Neuronal stem cell (in vitro differentiated cells): Measurements from ENCODE around the gene SH2D3C.
A peak's percentile ranks its signal among the peaks of the same experiment; 100 is the strongest.

Source experiments
- DNase-seq: peaks from one replicate; pipeline ENCODE4 v3.0.0-alpha.2; 2013; ENCODE audit warnings: low spot score
- H2AFZ ChIP-seq: one replicate; pipeline ENCODE4 v1.6.1; 2013; ENCODE audit warnings: mild to moderate bottlenecking, low read length, inconsistent platforms
- H2AK5ac ChIP-seq: 2 replicates; pipeline ENCODE4 v1.6.1; 2013; ENCODE audit warnings: low read depth, mild to moderate bottlenecking, inconsistent platforms, low read length, moderate library complexity, mixed read lengths
- H2BK120ac ChIP-seq: 2 replicates; pipeline ENCODE4 v1.6.1; 2013; ENCODE audit warnings: low read depth, mild to moderate bottlenecking, inconsistent platforms, low read length, moderate library complexity, mixed read lengths
- H2BK12ac ChIP-seq: one replicate; pipeline ENCODE4 v1.6.1; 2013; ENCODE audit warnings: low read length, inconsistent platforms
- H2BK15ac ChIP-seq: 2 replicates; pipeline ENCODE4 v1.6.1; 2013; ENCODE audit warnings: mild to moderate bottlenecking, low read length, inconsistent platforms, mixed read lengths
- H2BK5ac ChIP-seq: one replicate; pipeline ENCODE4 v1.6.1; 2013; ENCODE audit warnings: inconsistent platforms, mild to moderate bottlenecking, low read length, moderate library complexity
- H3K14ac ChIP-seq: one replicate; pipeline ENCODE4 v1.6.1; 2013; ENCODE audit warnings: low read length, inconsistent platforms
- H3K18ac ChIP-seq: 2 replicates; pipeline ENCODE4 v1.6.1; 2013; ENCODE audit warnings: low read length, inconsistent platforms
- H3K23ac ChIP-seq: 2 replicates; pipeline ENCODE4 v1.6.1; 2013; ENCODE audit warnings: low read depth, mild to moderate bottlenecking, mixed read lengths, low read length, inconsistent platforms; ENCODE audit not compliant: poor library complexity
- H3K27ac ChIP-seq: replicated peaks from 3 replicates; pipeline ENCODE4 v1.5.1; 2013; ENCODE audit warnings: low read length, inconsistent platforms
- H3K27me3 ChIP-seq, 3 experiments: 2 replicates each; pipeline ENCODE4 v1.6.1; 2013; ENCODE audit warnings: low read length in 3 of 3, mild to moderate bottlenecking in 2 of 3, inconsistent platforms in 1 of 3, low read depth in 1 of 3, mixed read lengths in 1 of 3, moderate library complexity in 1 of 3; ENCODE audit not compliant: control insufficient read depth in 3 of 3, insufficient read depth in 3 of 3
- H3K36me3 ChIP-seq, 2 donors: replicated peaks in 1 of 2; 2 replicates each; pipeline ENCODE4 v1.6.1; 2013; ENCODE audit warnings: low read length in 2 of 2; ENCODE audit not compliant: control insufficient read depth in 2 of 2, insufficient read depth in 2 of 2
- H3K4ac ChIP-seq: 2 replicates; pipeline ENCODE4 v1.6.1; 2013; ENCODE audit warnings: inconsistent platforms, mild to moderate bottlenecking, low read length, moderate library complexity
- H3K4me1 ChIP-seq, 2 donors: 1 replicate in 1 of 2; 2 replicates in 1 of 2; pipeline ENCODE4 v1.6.1; 2013; ENCODE audit warnings: low read length in 2 of 2, low read depth in 1 of 2; ENCODE audit not compliant: control insufficient read depth in 2 of 2, insufficient read depth in 1 of 2
- H3K4me2 ChIP-seq: one replicate; pipeline ENCODE4 v1.6.1; 2013; ENCODE audit warnings: mild to moderate bottlenecking, low read length, inconsistent platforms; ENCODE audit not compliant: insufficient read depth, poor library complexity, severe bottlenecking
- H3K4me3 ChIP-seq, 2 donors: 2 replicates each; pipeline ENCODE4 v1.5.1; 2013; ENCODE audit warnings: low read length in 2 of 2, mild to moderate bottlenecking in 2 of 2, inconsistent platforms in 1 of 2, moderate library complexity in 1 of 2
- H3K79me1 ChIP-seq: one replicate; pipeline ENCODE4 v1.6.1; 2013; ENCODE audit warnings: low read depth, mild to moderate bottlenecking, inconsistent platforms, low read length, moderate library complexity
- H3K9ac ChIP-seq: one replicate; pipeline ENCODE4 v1.6.1; 2013; ENCODE audit warnings: mild to moderate bottlenecking, low read depth, low read length, inconsistent platforms; ENCODE audit not compliant: poor library complexity
- H3K9me3 ChIP-seq, 2 donors: replicated peaks in 1 of 2; 2 replicates each; pipeline versions ENCODE3 to v1.6.1; 2013; ENCODE audit warnings: low read length in 2 of 2, mild to moderate bottlenecking in 2 of 2, inconsistent platforms in 1 of 2, low read depth in 1 of 2, mixed read lengths in 1 of 2, moderate library complexity in 1 of 2; ENCODE audit not compliant: control insufficient read depth in 2 of 2, insufficient read depth in 1 of 2
- H4K8ac ChIP-seq: one replicate; pipeline ENCODE4 v1.6.1; 2013; ENCODE audit warnings: low read depth, mild to moderate bottlenecking, inconsistent platforms, low read length, moderate library complexity
- H4K91ac ChIP-seq: one replicate; pipeline ENCODE4 v1.6.1; 2013; ENCODE audit warnings: low read length, low read depth, mild to moderate bottlenecking, inconsistent platforms; ENCODE audit not compliant: poor library complexity
- WGBS, 2 donors: extraction: QIAGEN DNeasy Blood & Tissue Kit; methylation state at CpG; one replicate each; pipeline ENCODE4 v1.1.7; 2013; ENCODE audit warnings: missing lambda C conversion rate in 2 of 2, mixed read lengths in 1 of 2; ENCODE audit not compliant: insufficient read length in 2 of 2, insufficient replicate concordance in 1 of 2; ENCODE audit errors: extremely low coverage in 2 of 2; 5-methylcytosine and 5-hydroxymethylcytosine counted together

The SH2D3C gene

DNA sequence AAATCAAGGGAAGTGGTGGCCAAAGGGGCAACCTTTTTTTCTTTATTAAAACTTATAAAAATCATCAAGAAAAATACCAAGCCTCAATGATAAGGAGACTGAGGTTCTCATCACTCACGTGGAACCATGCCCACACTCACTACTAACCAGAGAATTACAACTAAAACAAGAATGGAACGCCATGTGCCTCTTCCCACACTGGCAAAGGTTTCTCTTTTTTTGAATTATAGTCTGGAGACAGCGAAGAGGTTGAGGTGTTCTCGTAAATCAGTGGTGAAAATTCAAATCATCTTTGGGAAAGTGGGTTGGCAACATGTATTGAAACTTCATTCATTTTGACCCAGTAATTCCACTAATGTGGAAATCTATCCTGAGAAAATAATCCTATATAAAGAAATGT is 43.6 kb upstream of the SH2D3C start:
- Histone ChIP-seq H3K4ac (no peak overlapping the region), H4K8ac (no peak overlapping the region), H3K9me3 (peaks cover 0 to 2% of the 10 kb centered on the region in 2 donors), H3K27me3 (peaks cover 0 to 15% (median 0%) of the 10 kb centered on the region in 3 experiments), H3K18ac (no peak overlapping the region), H3K36me3 (no peaks in the 10 kb centered on the region), H2BK5ac (no peak overlapping the region), H2BK12ac (no peak overlapping the region), H3K27ac (no peak overlapping the region), H3K4me2 (no peak overlapping the region), H3K23ac (no peak overlapping the region), H3K4me3 (no peak overlapping the region), H2BK15ac (no peak overlapping the region), H3K14ac (no peak overlapping the region), H3K79me1 (no peaks in the 10 kb centered on the region), H2AFZ (no peak overlapping the region), H3K9ac (no peak overlapping the region), H4K91ac (no peak overlapping the region), H2BK120ac (no peak overlapping the region), H2AK5ac (no peak overlapping the region), H3K4me1 (peaks cover 3 to 6% of the 10 kb centered on the region in 2 donors)
- no peak for DNase-seq
- WGBS, 2 donors, result no CpG with 5 or more reads among the region's 4 CpGs

DNA sequence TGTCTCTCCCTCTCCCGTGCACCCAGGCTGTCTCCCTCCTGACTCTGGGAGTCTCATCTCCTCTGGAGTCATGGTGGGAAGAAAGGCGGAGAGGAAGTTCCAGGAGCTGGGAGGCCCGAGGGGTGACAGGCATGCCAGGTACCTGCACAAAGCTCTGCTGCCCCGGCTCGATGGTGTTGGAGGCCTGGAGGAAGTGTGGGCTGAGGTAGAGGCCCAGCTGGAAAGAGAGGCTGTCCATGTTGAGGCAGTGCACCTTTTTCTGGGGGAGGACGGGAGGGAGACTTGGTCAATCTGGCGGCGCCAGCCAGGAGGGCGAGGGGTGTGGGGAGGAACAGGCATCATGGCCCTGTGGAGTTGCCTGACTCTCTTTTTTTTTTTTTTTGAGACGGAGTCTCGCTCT is 40.1 kb upstream of the SH2D3C start:
- no peaks in the 10 kb centered on the region for H3K79me1 ChIP-seq
- H3K27ac ChIP-seq, result no peak overlapping the region
- no peak overlapping the region for H2BK15ac ChIP-seq
- peak overlapping the region; percentile 38 for H3K14ac ChIP-seq
- peaks cover 7 to 13% of the 10 kb centered on the region in 2 donors for H3K36me3 ChIP-seq
- H3K9me3 ChIP-seq, result peaks cover 0 to 2% of the 10 kb centered on the region in 2 donors
- no peak overlapping the region for H3K4me2 ChIP-seq
- no peak overlapping the region for H3K4ac ChIP-seq
- peak overlapping the region; percentile 22 for H2BK120ac ChIP-seq
- H3K18ac ChIP-seq, result no peak overlapping the region
- no peak overlapping the region for H2AFZ ChIP-seq
- H2BK12ac ChIP-seq, result no peak overlapping the region
- H2AK5ac ChIP-seq, result no peak overlapping the region
- H3K27me3 ChIP-seq, result no peaks in the 10 kb centered on the region
- H3K4me1 ChIP-seq, result peaks cover 0 to 3% of the 10 kb centered on the region in 2 donors
- no peak overlapping the region for H4K91ac ChIP-seq
- no peak overlapping the region for H3K4me3 ChIP-seq
- no CpG with 5 or more reads among the region's 11 CpGs for WGBS, 2 donors
- no peak for DNase-seq
- no peak overlapping the region for H4K8ac ChIP-seq
- peak overlapping the region; percentile 75 for H2BK5ac ChIP-seq
- no peak overlapping the region for H3K9ac ChIP-seq
- H3K23ac ChIP-seq, result peak overlapping the region; percentile 73

DNA sequence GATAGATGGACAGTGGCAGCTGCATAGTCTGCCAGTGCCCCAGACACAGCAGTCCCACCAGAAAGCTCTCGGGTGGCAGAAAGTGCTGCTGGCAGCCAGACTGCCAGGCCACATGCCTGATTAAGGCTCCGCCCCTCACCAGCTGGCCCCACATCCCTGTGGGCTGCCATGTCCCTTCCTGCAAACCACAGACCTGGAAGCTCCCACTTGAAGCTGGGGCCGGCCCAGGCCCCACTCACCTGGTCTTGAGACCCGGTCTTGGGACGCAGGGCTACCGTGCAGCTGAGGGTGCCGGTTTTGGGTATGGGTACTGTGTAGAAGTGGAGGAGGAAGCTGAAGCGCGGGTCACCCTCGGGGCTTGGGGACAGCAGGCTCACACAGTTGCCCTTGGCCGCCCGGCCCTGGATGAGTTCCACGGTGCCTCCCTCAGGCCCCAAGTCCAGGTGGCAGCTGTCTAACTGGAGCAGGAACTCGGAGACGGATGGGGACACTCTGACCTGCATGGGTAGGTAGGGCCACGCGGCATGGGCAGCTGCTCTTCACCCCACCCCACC is 39.5 kb upstream of the SH2D3C start:
- Histone ChIP-seq H3K18ac (no peak overlapping the region), H2AFZ (no peak overlapping the region), H2BK12ac (no peak overlapping the region), H4K8ac (no peak overlapping the region), H2AK5ac (no peak overlapping the region), H2BK5ac (peak overlapping the region; percentile 75), H3K4ac (no peak overlapping the region), H3K14ac (peak overlapping the region; percentile 8), H2BK120ac (peak overlapping the region; percentile 22), H3K9ac (no peak overlapping the region), H3K4me3 (peak overlapping the region in 1 of 2 donors; percentile 12), H3K4me1 (peaks cover 0 to 3% of the 10 kb centered on the region in 2 donors), H3K27me3 (no peaks in the 10 kb centered on the region), H3K27ac (no peak overlapping the region), H2BK15ac (no peak overlapping the region), H3K36me3 (peaks cover 14 to 18% of the 10 kb centered on the region in 2 donors), H3K23ac (peak overlapping the region; percentile 73), H3K79me1 (no peaks in the 10 kb centered on the region), H4K91ac (no peak overlapping the region), H3K9me3 (peaks cover 0 to 2% of the 10 kb centered on the region in 2 donors), H3K4me2 (no peak overlapping the region)
- no peak for DNase-seq
- no CpG with 5 or more reads among the region's 17 CpGs for WGBS, 2 donors

DNA sequence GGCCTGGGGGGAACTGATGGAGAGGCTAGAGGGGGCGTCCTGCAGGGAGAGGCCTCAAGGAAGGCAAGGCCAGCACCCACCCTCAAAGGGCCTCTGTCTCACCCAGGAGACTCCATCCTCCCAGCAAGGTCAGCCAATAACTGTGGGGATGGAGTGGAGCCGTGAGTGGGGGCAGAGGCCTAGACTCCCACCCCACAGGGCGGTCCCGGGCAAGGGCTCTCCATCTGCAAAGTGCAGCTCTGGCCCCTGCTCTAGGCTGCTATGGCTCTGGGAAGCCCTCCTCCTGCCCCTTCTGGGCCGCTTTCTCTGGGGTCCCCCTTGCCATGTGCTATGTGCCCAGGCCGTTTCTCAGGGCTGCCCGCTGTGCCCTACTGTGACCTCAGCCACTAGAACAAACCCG is 38.3 kb upstream of the SH2D3C start:
- Histone ChIP-seq H2AFZ (no peak overlapping the region), H3K36me3 (peaks cover 22 to 25% of the 10 kb centered on the region in 2 donors)

More for the DNA sequence above, 38.3 kb upstream of the SH2D3C start:
- Histone ChIP-seq H3K27ac (no peak overlapping the region), H2BK15ac (no peak overlapping the region), H2BK120ac (no peak overlapping the region), H3K9me3 (peaks cover 0 to 2% of the 10 kb centered on the region in 2 donors), H3K18ac (no peak overlapping the region), H3K4ac (no peak overlapping the region), H3K79me1 (no peaks in the 10 kb centered on the region), H2BK5ac (peak overlapping the region; percentile 44), H3K4me1 (peaks cover 0 to 3% of the 10 kb centered on the region in 2 donors), H2AK5ac (no peak overlapping the region), H3K4me2 (no peak overlapping the region), H4K8ac (no peak overlapping the region), H3K14ac (no peak overlapping the region), H3K9ac (no peak overlapping the region), H4K91ac (no peak overlapping the region), H2BK12ac (no peak overlapping the region), H3K4me3 (no peak overlapping the region), H3K27me3 (no peaks in the 10 kb centered on the region), H3K23ac (no peak overlapping the region)
- no peak for DNase-seq
- WGBS, 2 donors, result no CpG with 5 or more reads among the region's 8 CpGs
